ENCODE results near the gene SMIM41. TPM values are rescaled to one million over a fixed set of nuclear protein-coding genes. Genes with fewer than 3 reads are reported as not detected.

SMIM41 gene
- polyA plus RNA-seq, 2 of the 4 experiments (the other 2 are of a cell fraction): not detected

DNA sequence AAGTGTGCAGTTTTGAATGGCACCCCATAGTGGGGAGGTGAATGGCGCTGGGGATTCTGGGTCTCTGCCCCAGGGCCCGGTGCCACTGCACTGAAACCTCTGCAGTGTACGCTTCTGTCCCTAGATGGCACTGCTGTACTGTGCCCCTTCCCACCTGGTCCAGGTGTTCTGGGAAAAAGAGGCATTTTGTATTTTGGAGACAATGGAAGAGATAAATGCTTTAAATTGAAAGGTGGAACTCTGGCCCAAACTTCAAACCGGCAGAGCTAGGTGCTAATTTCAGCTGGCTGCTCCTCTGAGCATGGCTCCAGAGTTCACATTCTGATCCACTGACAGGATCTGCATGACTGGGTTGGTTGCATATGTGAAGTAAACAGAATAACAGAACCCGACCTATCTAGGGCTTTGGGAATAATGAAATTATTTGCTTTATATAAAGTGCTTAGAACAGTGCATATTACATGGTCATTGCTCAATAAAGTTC lies 60.1 kb downstream of the SMIM41 start:
- Histone ChIP-seq H3K4me2 (no peak overlapping the region), H3K27ac (peak overlapping the region; percentile 100; a peak in 5 of 6 replicates), H3K4me3 (no peak overlapping the region), H3K9me3 (no peaks in the 10 kb centered on the region), H3K4me1 (peaks cover 26% of the 10 kb centered on the region)
- peak; percentile 68 to 90 for DNase-seq (ENCODE audit: low read depth in 1 of 2, low spot score in 1 of 2)
- ATAC-seq: peak; percentile 64 to 66; a peak in 5 of 6 replicates
- peak; percentile 51 for FAIRE-seq
- ChIA-PET CTCF (interaction anchor here (0.6 to 7.5 kb wide), 40 partner anchors 9 to 851 kb away, joined by 3 to 183 read pairs (median 4); partner anchors contain the start of genes KRT74 and KRT85), POLR2A (no interaction called here)
- TF ChIP-seq KDM1A (IDR thresholded peaks at IDR 0.05; ENCODE audit: low read depth) (no peak), RAD21 (conservative IDR thresholded peaks at IDR 0.05 in 1 of 2, IDR thresholded peaks at IDR 0.05 in 1 of 2) (peak; percentile 92 to 97), EHF (CRISPR knock-in tag; IDR thresholded peaks at IDR 0.05) (no peak), MYC (IDR thresholded peaks at IDR 0.05; ENCODE audit: borderline replicate concordance, low read length) (no peak), RNF2 (IDR thresholded peaks at IDR 0.05; ENCODE audit: borderline replicate concordance, low read depth) (no peak), HOXA7 (CRISPR knock-in tag; IDR thresholded peaks at IDR 0.05) (no peak), HEYL (CRISPR knock-in tag; IDR thresholded peaks at IDR 0.05) (no peak), ZNF302 (CRISPR knock-in tag; IDR thresholded peaks at IDR 0.05) (no peak), SMC3 (IDR thresholded peaks at IDR 0.05) (peak; percentile 62; the same call in 2 of the 3 replicates), RARB (CRISPR knock-in tag; IDR thresholded peaks at IDR 0.05) (no peak), JUN (IDR thresholded peaks at IDR 0.05) (no peak), TFCP2L1 (CRISPR knock-in tag; IDR thresholded peaks at IDR 0.05) (no peak)
- TF ChIP-seq, protein P1, sequence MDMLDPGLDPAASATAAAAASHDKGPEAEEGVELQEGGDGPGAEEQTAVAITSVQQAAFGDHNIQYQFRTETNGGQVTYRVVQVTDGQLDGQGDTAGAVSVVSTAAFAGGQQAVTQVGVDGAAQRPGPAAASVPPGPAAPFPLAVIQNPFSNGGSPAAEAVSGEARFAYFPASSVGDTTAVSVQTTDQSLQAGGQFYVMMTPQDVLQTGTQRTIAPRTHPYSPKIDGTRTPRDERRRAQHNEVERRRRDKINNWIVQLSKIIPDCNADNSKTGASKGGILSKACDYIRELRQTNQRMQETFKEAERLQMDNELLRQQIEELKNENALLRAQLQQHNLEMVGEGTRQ (IDR thresholded peaks at IDR 0.05): no peak
- TF ChIP-seq, protein P2, sequence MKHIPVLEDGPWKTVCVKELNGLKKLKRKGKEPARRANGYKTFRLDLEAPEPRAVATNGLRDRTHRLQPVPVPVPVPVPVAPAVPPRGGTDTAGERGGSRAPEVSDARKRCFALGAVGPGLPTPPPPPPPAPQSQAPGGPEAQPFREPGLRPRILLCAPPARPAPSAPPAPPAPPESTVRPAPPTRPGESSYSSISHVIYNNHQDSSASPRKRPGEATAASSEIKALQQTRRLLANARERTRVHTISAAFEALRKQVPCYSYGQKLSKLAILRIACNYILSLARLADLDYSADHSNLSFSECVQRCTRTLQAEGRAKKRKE (CRISPR knock-in tag; IDR thresholded peaks at IDR 0.05; ENCODE audit: low read depth): no peak
- TF ChIP-seq, protein P3, sequence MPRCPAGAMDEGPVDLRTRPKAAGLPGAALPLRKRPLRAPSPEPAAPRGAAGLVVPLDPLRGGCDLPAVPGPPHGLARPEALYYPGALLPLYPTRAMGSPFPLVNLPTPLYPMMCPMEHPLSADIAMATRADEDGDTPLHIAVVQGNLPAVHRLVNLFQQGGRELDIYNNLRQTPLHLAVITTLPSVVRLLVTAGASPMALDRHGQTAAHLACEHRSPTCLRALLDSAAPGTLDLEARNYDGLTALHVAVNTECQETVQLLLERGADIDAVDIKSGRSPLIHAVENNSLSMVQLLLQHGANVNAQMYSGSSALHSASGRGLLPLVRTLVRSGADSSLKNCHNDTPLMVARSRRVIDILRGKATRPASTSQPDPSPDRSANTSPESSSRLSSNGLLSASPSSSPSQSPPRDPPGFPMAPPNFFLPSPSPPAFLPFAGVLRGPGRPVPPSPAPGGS (IDR thresholded peaks at IDR 0.05): no peak
- TF ChIP-seq, protein P4, sequence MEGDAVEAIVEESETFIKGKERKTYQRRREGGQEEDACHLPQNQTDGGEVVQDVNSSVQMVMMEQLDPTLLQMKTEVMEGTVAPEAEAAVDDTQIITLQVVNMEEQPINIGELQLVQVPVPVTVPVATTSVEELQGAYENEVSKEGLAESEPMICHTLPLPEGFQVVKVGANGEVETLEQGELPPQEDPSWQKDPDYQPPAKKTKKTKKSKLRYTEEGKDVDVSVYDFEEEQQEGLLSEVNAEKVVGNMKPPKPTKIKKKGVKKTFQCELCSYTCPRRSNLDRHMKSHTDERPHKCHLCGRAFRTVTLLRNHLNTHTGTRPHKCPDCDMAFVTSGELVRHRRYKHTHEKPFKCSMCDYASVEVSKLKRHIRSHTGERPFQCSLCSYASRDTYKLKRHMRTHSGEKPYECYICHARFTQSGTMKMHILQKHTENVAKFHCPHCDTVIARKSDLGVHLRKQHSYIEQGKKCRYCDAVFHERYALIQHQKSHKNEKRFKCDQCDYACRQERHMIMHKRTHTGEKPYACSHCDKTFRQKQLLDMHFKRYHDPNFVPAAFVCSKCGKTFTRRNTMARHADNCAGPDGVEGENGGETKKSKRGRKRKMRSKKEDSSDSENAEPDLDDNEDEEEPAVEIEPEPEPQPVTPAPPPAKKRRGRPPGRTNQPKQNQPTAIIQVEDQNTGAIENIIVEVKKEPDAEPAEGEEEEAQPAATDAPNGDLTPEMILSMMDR (IDR thresholded peaks at IDR 0.05): peak; percentile 97
- 6% methylated on average over 5 of the region's 5 CpGs for whole genome bisulfite sequencing (ENCODE audit: missing lambda C conversion rate)

DNA sequence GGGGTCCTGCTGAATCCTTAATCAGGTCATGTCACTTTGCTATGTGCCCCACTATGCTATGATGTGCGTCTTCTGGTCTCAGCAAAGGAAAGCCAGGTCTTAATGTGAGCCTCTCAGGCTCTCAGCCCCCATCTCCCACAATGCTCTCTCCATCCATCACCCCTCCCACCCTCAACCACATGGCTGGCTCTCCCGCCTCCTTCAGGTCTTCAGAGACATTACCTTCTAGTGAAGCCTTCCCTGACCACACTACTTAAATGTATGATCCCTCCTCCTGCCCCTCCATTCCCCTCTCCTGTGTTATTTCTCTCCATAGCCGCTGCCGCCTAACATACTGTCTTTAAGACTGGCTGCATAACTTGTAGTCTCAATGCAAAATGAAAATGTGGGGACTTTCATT lies 61.8 kb downstream of the SMIM41 start:
- H3K9me3 ChIP-seq: no peaks in the 10 kb centered on the region
- CTCF ChIA-PET: interaction anchor here (1.1 to 7.5 kb wide), 13 partner anchors 11 to 839 kb away, joined by 3 to 183 read pairs (median 5); no protein-coding TSS in a partner anchor
- peak in 1 of 2 experiments; percentile 5; a peak in 1 of 6 replicates for ATAC-seq
- WGBS (ENCODE audit: missing lambda C conversion rate): 97% methylated on average over 4 of the region's 4 CpGs
- no peak for FAIRE-seq
- peaks cover 43% of the 10 kb centered on the region for H3K4me1 ChIP-seq
- DNase-seq (ENCODE audit: low read depth in 1 of 2, low spot score in 1 of 2): peak in 1 of 2 experiments; percentile 59
- POLR2A ChIA-PET: no interaction called here
- no peak overlapping the region for H3K4me2 ChIP-seq
- H3K27ac ChIP-seq: peak overlapping the region; percentile 100
- H3K4me3 ChIP-seq: no peak overlapping the region
- TF ChIP-seq, protein P5, sequence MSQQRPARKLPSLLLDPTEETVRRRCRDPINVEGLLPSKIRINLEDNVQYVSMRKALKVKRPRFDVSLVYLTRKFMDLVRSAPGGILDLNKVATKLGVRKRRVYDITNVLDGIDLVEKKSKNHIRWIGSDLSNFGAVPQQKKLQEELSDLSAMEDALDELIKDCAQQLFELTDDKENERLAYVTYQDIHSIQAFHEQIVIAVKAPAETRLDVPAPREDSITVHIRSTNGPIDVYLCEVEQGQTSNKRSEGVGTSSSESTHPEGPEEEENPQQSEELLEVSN (IDR thresholded peaks at IDR 0.05; ENCODE audit: borderline replicate concordance, low read depth): peak; percentile 50; the same call in 1 of the 2 replicates
- TF ChIP-seq, protein P6, sequence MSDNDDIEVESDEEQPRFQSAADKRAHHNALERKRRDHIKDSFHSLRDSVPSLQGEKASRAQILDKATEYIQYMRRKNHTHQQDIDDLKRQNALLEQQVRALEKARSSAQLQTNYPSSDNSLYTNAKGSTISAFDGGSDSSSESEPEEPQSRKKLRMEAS (IDR thresholded peaks at IDR 0.05): peak; percentile 72
- no peak for TF ChIP-seq CBX8 (IDR thresholded peaks at IDR 0.05)
